Panc1 (cell line): ENCODE data around the gene MYBPC3.

Experiments
- CTCF ChIP-seq: fragments of 450-650 bp; IDR thresholded peaks from 2 replicates; pipeline ENCODE4 v1.5.1; 2017; ENCODE audit warnings: mild to moderate bottlenecking
- POLR2AphosphoS5 ChIP-seq: IDR thresholded peaks from 2 replicates; pipeline ENCODE4 v1.6.1; 2012; ENCODE audit warnings: mild to moderate bottlenecking, low read depth, low read length, moderate library complexity

- no peak for TF ChIP-seq CTCF
- TF ChIP-seq POLR2AphosphoS5: no peak
Observed at GRCh38 chr11:47399860-47400767, 47.6 kb upstream of the MYBPC3 start.
